ENCODE measurements around the gene PARD3B. TPM values are rescaled to one million over a fixed set of nuclear protein-coding genes. Genes with fewer than 3 reads are reported as not detected.

PARD3B gene
- total and polyA plus RNA-seq, 3 donors from 2014 or later: 14.6 to 36.8 (median 29.6) TPM

DNA sequence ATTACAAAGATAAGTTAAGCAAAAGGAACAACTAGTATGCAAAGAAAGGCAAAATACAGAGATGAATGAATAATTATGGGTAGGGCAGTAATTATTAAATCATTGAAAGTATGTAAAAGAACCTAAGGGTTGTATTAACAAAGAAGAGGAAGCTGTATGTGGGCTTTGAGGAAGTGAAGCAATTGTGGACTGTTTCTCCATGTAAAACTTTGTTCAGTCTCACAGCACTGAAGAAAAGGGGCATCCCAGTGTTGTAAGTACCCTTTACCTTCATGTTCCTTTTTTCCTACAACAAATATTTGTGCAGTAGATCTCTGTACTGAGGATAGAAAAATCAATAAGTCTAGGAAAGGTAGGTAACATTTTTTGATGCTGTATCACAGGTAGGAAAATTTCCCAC, 748.3 kb downstream of the PARD3B start:
- no peak for DNase-seq
- Histone ChIP-seq H3K27me3 (no peaks in the 10 kb centered on the region), H3K4me3 (no peak overlapping the region), H3K27ac (no peak overlapping the region), H3K9me3 (no peaks in the 10 kb centered on the region), H3K4me1 (no peaks in the 10 kb centered on the region), H3K36me3 (ENCODE audit: low read depth, missing control alignments) (no peaks in the 10 kb centered on the region)
- TF ChIP-seq POLR2A (IDR thresholded peaks at IDR 0.05): no peak
- intact Hi-C loops (cut with DNase I; ENCODE audit: low total_unique reads): no loop called here

DNA sequence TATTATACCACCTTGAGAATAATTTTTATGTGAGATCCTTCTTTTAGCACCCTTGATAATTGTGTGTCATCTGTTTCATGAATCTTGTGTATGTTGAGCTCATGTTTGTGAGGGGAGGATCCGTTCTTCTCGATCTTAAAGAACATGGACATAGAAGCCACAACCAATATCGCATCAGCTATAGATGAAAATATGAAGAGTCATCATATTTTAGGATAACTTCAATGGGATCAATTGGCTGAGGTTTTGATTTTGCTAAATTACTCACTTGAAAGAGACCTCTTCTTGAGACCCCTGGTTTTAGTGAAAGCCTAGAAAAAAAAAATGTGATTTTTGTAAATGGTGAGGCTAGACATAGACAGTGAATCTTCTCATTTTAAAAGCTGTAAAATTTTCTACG, 751.7 kb downstream of the PARD3B start:
- Histone ChIP-seq H3K9me3 (no peaks in the 10 kb centered on the region), H3K4me3 (no peak overlapping the region), H3K4me1 (no peaks in the 10 kb centered on the region), H3K27ac (no peak overlapping the region), H3K27me3 (no peaks in the 10 kb centered on the region), H3K36me3 (ENCODE audit: low read depth, missing control alignments) (no peaks in the 10 kb centered on the region)
- WGBS, 2 donors: 96 to 98% methylated on average over 4 of the region's 4 CpGs
- intact Hi-C loops (cut with DNase I; ENCODE audit: low total_unique reads): no loop called here
- DNase-seq: no peak
- TF ChIP-seq, protein P1, sequence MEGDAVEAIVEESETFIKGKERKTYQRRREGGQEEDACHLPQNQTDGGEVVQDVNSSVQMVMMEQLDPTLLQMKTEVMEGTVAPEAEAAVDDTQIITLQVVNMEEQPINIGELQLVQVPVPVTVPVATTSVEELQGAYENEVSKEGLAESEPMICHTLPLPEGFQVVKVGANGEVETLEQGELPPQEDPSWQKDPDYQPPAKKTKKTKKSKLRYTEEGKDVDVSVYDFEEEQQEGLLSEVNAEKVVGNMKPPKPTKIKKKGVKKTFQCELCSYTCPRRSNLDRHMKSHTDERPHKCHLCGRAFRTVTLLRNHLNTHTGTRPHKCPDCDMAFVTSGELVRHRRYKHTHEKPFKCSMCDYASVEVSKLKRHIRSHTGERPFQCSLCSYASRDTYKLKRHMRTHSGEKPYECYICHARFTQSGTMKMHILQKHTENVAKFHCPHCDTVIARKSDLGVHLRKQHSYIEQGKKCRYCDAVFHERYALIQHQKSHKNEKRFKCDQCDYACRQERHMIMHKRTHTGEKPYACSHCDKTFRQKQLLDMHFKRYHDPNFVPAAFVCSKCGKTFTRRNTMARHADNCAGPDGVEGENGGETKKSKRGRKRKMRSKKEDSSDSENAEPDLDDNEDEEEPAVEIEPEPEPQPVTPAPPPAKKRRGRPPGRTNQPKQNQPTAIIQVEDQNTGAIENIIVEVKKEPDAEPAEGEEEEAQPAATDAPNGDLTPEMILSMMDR (IDR thresholded peaks at IDR 0.05): no peak
- no peak for TF ChIP-seq POLR2A (IDR thresholded peaks at IDR 0.05)

- H3K9me3 ChIP-seq: no peaks in the 10 kb centered on the region
- H3K4me1 ChIP-seq: no peaks in the 10 kb centered on the region
- H3K36me3 ChIP-seq (ENCODE audit: low read depth, missing control alignments): no peaks in the 10 kb centered on the region
- H3K27me3 ChIP-seq: no peaks in the 10 kb centered on the region
- no peak for TF ChIP-seq POLR2A (IDR thresholded peaks at IDR 0.05)
- TF ChIP-seq, protein P1 (IDR thresholded peaks at IDR 0.05): no peak
- no peak for DNase-seq
- H3K4me3 ChIP-seq: no peak overlapping the region
- H3K27ac ChIP-seq: no peak overlapping the region
- intact Hi-C loops (cut with DNase I; ENCODE audit: low total_unique reads): no loop called here
Measured at GRCh38 chr2:205297368-205297767, 752.1 kb downstream of the PARD3B start.

DNA sequence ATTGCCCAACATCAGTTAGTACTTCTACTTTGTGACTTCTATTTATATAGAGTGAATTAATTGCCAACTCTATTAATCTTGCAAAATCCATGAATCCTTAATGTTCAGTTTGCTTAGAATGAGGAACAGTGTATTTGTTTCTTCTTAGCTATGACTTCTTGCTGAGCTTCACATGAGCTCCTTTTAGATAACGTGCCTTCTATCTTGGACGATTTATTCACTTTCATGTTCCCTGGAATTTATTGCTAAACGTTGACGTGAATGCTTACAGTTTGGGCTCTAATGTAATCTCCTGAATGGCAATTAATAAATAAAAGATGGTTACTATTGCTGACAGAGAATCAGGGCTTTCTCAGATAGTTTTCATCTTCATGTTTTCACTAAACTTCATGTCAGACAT, 752.6 kb downstream of the PARD3B start:
- Histone ChIP-seq H3K9me3 (no peaks in the 10 kb centered on the region), H3K27me3 (no peaks in the 10 kb centered on the region), H3K36me3 (ENCODE audit: low read depth, missing control alignments) (no peaks in the 10 kb centered on the region), H3K4me3 (no peak overlapping the region), H3K27ac (no peak overlapping the region), H3K4me1 (no peaks in the 10 kb centered on the region)
- WGBS, 2 donors: 62 to 77% methylated on average over 4 of the region's 4 CpGs
- TF ChIP-seq POLR2A (IDR thresholded peaks at IDR 0.05): no peak
- TF ChIP-seq, protein P1 (IDR thresholded peaks at IDR 0.05): no peak
- DNase-seq: no peak
- intact Hi-C loops (cut with DNase I; ENCODE audit: low total_unique reads): no loop called here

DNA sequence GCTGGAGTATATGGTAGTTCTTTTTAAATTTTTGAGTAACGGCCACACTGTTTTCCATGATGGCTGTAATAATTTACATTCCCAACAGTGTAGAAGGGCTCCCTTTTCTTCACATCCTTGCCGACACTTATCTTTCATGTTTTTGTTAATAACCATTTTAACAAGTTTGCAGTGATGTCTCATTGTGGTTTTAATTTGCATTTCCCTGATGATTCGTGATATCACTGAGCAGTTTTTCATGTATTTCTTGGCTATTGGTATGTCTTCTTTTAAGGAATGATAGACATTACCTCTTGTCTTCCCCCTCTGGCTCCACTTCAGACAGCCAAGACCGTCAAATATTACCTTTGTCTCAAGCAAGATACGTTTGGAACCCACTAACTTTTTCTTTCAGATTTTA, 765.9 kb downstream of the PARD3B start:
- Histone ChIP-seq H3K27ac (no peak overlapping the region), H3K36me3 (ENCODE audit: low read depth, missing control alignments) (no peaks in the 10 kb centered on the region), H3K27me3 (no peaks in the 10 kb centered on the region), H3K4me3 (no peak overlapping the region), H3K4me1 (no peaks in the 10 kb centered on the region), H3K9me3 (no peaks in the 10 kb centered on the region)
- intact Hi-C loops (cut with DNase I; ENCODE audit: low total_unique reads): no loop called here
- DNase-seq: no peak
- 72 to 74% methylated on average over 5 of the region's 5 CpGs for WGBS, 2 donors
- TF ChIP-seq POLR2A (IDR thresholded peaks at IDR 0.05): no peak
- TF ChIP-seq, protein P1 (IDR thresholded peaks at IDR 0.05): no peak
